Measurements from ENCODE around the gene SYNGAP1.
"Not testable (repeated sequence)": the region's sequence is repeated elsewhere in the genome, so short reads cannot be mapped to it uniquely, and the experiment has no call there.

The SYNGAP1 gene

GRCh38 chr6:33483678-33484077, 63.8 kb downstream of the SYNGAP1 start:
- DNase-seq, result no peak

GRCh38 chr6:33484673-33485262, 64.9 kb downstream of the SYNGAP1 start:
- not testable (repeated sequence) for DNase-seq

GRCh38 chr6:33485680-33486079, 65.8 kb downstream of the SYNGAP1 start:
- DNase-seq, result not testable (repeated sequence)

GRCh38 chr6:33488339-33488738, 68.5 kb downstream of the SYNGAP1 start:
- DNase-seq, result no peak

GRCh38 chr6:33490198-33490597, 70.3 kb downstream of the SYNGAP1 start:
- no peak for DNase-seq

- no peak for DNase-seq
Observed at GRCh38 chr6:33490621-33491020, 70.8 kb downstream of the SYNGAP1 start.

GRCh38 chr6:33492093-33492492, 72.2 kb downstream of the SYNGAP1 start:
- no peak for DNase-seq

- no peak for DNase-seq
Observed at GRCh38 chr6:33497157-33497556, 77.3 kb downstream of the SYNGAP1 start.

- DNase-seq, result no peak
Observed at GRCh38 chr6:33502486-33502885, 82.6 kb downstream of the SYNGAP1 start.

GRCh38 chr6:33504486-33504885, 84.6 kb downstream of the SYNGAP1 start:
- DNase-seq, result no peak
